ENCODE results near the gene PTPRM.
"Not testable (repeated sequence)": the region's sequence is repeated elsewhere in the genome, so short reads cannot be mapped to it uniquely, and the experiment has no call there.

GRCh38 chr18:7966682-7967081, 399.6 kb downstream of the PTPRM start:
- not testable (repeated sequence) for TF ChIP-seq REST (IDR thresholded peaks at IDR 0.05); CTCF (IDR thresholded peaks at IDR 0.05); EP300 (IDR thresholded peaks at IDR 0.05); MAFK (IDR thresholded peaks at IDR 0.05; ENCODE audit: partially characterized antibody); JUNB (IDR thresholded peaks at IDR 0.05); EHF (CRISPR knock-in tag; IDR thresholded peaks at IDR 0.05); FOSB (CRISPR knock-in tag; IDR thresholded peaks at IDR 0.05); RAD21 (conservative IDR thresholded peaks at IDR 0.05 in 1 of 2, IDR thresholded peaks at IDR 0.05 in 1 of 2); POLR2A (IDR thresholded peaks at IDR 0.05; ENCODE audit: low read length); EHMT2 (IDR thresholded peaks at IDR 0.05; ENCODE audit: low read depth); RCOR1 (IDR thresholded peaks at IDR 0.05; ENCODE audit: low read depth, low read length); RFX5 (IDR thresholded peaks at IDR 0.05); BHLHE40 (IDR thresholded peaks at IDR 0.05; ENCODE audit: low read depth, low read length); FOXS1 (CRISPR knock-in tag; IDR thresholded peaks at IDR 0.05)
